ENCODE measurements around the gene ADGRA1. TPM values are rescaled to one million over a fixed set of nuclear protein-coding genes. Genes with fewer than 3 reads are reported as not detected.
A peak's percentile ranks its signal among the peaks of the same experiment; 100 is the strongest.

Gene ADGRA1
- total and polyA plus RNA-seq, 2 of the 8 experiments (the other 6 are each of a cell fraction or from before 2014, with no cell fraction given): 0.17 to 0.21 TPM

GRCh38 chr10:133062635-133063034, 25.1 kb upstream of the ADGRA1 start:
- Histone ChIP-seq H3K23me2 (ENCODE audit: low read depth, low read length) (peaks cover 11% of the 10 kb centered on the region; the same call in 1 of the 2 replicates), H3K14ac (ENCODE audit: insufficient read length) (no peak overlapping the region), H3K23ac (ENCODE audit: insufficient read length) (no peak overlapping the region), H2BK15ac (ENCODE audit: low read length) (no peak overlapping the region), H3K79me2 (ENCODE audit: control insufficient read depth in 1 of 2, insufficient read depth in 2 of 2, low read length in 2 of 2) (no peaks in the 10 kb centered on the region), H3K27me3 (replicated peaks in 1 of 4; ENCODE audit: control insufficient read depth in 3 of 4, extremely low read depth in 1 of 4, insufficient read depth in 3 of 4, low read length in 3 of 4) (no peaks in the 10 kb centered on the region), H4K5ac (ENCODE audit: insufficient read length, low read depth, low read length) (no peak overlapping the region), H3K4me2 (ENCODE audit: insufficient read depth in 1 of 2, low read depth in 2 of 2, low read length in 2 of 2) (no peak overlapping the region), H3K9ac (replicated peaks in 1 of 4; ENCODE audit: extremely low read depth in 1 of 4, low read depth in 3 of 4, low read length in 3 of 4) (no peak overlapping the region), H3K18ac (ENCODE audit: extremely low read depth, low read length) (no peak overlapping the region), H3K79me1 (ENCODE audit: low read depth, low read length) (no peaks in the 10 kb centered on the region), H2BK5ac (ENCODE audit: low read depth, low read length) (no peak overlapping the region), H3K4me1 (replicated peaks in 1 of 4; ENCODE audit: control insufficient read depth in 3 of 4, insufficient read depth in 4 of 4, low read length in 3 of 4) (no peaks in the 10 kb centered on the region), H3K9me3 (ENCODE audit: insufficient read depth in 2 of 2, low read depth in 1 of 2, low read length in 1 of 2) (no peaks in the 10 kb centered on the region; a peak in 1 of 4 replicates), H3K4ac (replicated peaks; ENCODE audit: insufficient read length, low read depth, low read length) (no peak overlapping the region), H3K4me3 (ENCODE audit: extremely low read depth in 1 of 4, insufficient read depth in 2 of 4, low read depth in 3 of 4, low read length in 4 of 4) (no peak overlapping the region), H2BK20ac (ENCODE audit: low read length) (no peak overlapping the region), H2BK12ac (ENCODE audit: low read depth, low read length) (no peak overlapping the region), H4K91ac (replicated peaks; ENCODE audit: insufficient read length, low read length) (no peak overlapping the region), H4K20me1 (replicated peaks in 1 of 2; ENCODE audit: control insufficient read depth in 1 of 2, insufficient read depth in 2 of 2, low read length in 2 of 2) (no peaks in the 10 kb centered on the region), H3K27ac (ENCODE audit: low read depth, low read length) (no peak overlapping the region), H2AK5ac (ENCODE audit: low read depth, low read length) (no peak overlapping the region), H4K8ac (ENCODE audit: extremely low read depth, insufficient read depth, low read length) (peak overlapping the region; percentile 35; the same call in 1 of the 2 replicates), H2AFZ (ENCODE audit: low read length) (no peak overlapping the region), H3K36me3 (ENCODE audit: control insufficient read depth in 2 of 4, insufficient read depth in 4 of 4, low read length in 3 of 4) (no peaks in the 10 kb centered on the region), H3K56ac (replicated peaks; ENCODE audit: insufficient read length, low read depth, low read length) (no peak overlapping the region), H2BK120ac (replicated peaks; ENCODE audit: low read depth, low read length) (no peak overlapping the region)
- CTCF ChIA-PET (ENCODE audit: partially characterized antibody): interaction anchor here (1.5 kb wide), 1 partner anchor 14 kb away, joined by 3 read pairs; no protein-coding TSS in a partner anchor
- POLR2A ChIA-PET (ENCODE audit: partially characterized antibody): no interaction called here
- no peak for TF ChIP-seq JUND (IDR thresholded peaks at IDR 0.05; ENCODE audit: low read length)
- TF ChIP-seq CREB1 (IDR thresholded peaks at IDR 0.05): no peak
- no peak for TF ChIP-seq CHD2 (IDR thresholded peaks at IDR 0.05; ENCODE audit: low read length)
- no peak for TF ChIP-seq SIRT6 (IDR thresholded peaks at IDR 0.05; ENCODE audit: low read length)
- no peak for TF ChIP-seq RXRA (IDR thresholded peaks at IDR 0.05; ENCODE audit: insufficient read depth, low read depth, low read length)
- TF ChIP-seq SUZ12 (IDR thresholded peaks at IDR 0.05; ENCODE audit: low read length): no peak
- no peak for TF ChIP-seq E2F6 (IDR thresholded peaks at IDR 0.05)
- no peak for TF ChIP-seq ASH2L (IDR thresholded peaks at IDR 0.05; ENCODE audit: low read length)
- TF ChIP-seq POLR2AphosphoS5 (IDR thresholded peaks at IDR 0.05; ENCODE audit: low read depth, low read length): no peak
- no peak for TF ChIP-seq YY1 (IDR thresholded peaks at IDR 0.05; ENCODE audit: low read depth, low read length)
- WGBS, 2 experiments (ENCODE audit: extremely low coverage in 1 of 2, insufficient coverage in 1 of 2, insufficient read length in 1 of 2, insufficient replicate concordance in 2 of 2, low coverage in 1 of 2, low lambda C conversion rate in 2 of 2, missing lambda C conversion rate in 1 of 2): 85% methylated on average over 15 of the region's 23 CpGs; no CpG with 5 or more reads in 1 of the 2 experiments
- DNase-seq (ENCODE audit: low read depth in 1 of 2, low spot score in 2 of 2) (no peak), FAIRE-seq (no peak)
